GM18870 (cell line): ENCODE measurements around the gene KIR3DL2.
"Not testable (repeated sequence)": the region's sequence is repeated elsewhere in the genome, so short reads cannot be mapped to it uniquely, and the experiment has no call there.

Experiments used
- ATAC-seq: cut with Tn5 transposase; IDR thresholded peaks from one replicate; pipeline ENCODE4 v1.9.1; 2021; ENCODE audit warnings: moderate library complexity; ENCODE audit not compliant: unreplicated experiment

The KIR3DL2 gene

DNA sequence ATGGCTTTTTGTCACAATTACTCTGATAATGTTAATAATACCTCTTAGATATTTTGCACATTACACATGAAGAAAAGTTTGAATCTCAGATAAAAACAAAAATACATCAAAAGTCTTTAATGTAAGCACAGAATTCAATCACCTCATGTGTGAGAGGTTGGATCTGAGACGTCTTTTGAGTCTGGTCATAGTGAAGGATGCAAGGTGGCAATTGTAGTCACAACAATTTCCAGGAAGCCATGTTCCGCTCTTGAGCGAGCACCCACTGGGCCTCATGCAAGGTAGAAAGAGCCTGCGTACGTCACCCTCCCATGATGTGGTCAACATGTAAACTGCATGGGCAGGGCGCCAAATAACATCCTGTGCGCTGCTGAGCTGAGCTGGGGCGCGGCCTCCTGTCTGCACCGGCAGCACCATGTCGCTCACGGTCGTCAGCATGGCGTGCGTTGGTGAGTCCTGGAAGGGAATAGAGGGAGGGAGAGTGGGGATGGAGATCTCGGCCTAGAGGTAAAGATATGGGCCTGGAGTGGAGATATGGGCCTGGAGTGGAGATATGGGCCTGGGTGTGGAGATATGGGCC is at the start of gene KIR3DL2:
KIR3DL2 (plus strand) TSS at position 383 of the 580 bp plus-strand sequence; CDS start at position 416, 33 bp downstream.
- ATAC-seq = not testable (repeated sequence)

DNA sequence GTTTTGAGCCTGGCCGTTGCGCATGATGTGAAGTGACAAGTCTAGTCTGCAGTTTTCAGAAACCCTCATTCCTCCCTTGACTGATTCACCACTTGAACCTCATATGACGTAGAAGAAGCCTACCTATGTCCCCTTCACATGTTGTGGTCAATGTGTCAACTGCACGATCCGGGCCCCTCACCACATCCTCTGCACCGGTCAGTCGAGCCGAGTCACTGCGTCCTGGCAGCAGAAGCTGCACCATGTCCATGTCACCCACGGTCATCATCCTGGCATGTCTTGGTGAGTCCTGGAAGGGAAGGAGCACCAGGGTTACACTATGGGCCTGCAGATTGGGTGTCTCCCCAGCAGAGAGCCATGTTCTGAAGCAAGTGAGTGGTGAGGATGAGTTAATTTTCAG is 46.8 kb upstream of the KIR3DL2 start, which contains the start of gene KIR2DL4:
KIR2DL4 (plus strand) TSS at position 201 of the 400 bp plus-strand sequence; CDS start at position 243, 42 bp downstream.
- no peak for ATAC-seq

DNA sequence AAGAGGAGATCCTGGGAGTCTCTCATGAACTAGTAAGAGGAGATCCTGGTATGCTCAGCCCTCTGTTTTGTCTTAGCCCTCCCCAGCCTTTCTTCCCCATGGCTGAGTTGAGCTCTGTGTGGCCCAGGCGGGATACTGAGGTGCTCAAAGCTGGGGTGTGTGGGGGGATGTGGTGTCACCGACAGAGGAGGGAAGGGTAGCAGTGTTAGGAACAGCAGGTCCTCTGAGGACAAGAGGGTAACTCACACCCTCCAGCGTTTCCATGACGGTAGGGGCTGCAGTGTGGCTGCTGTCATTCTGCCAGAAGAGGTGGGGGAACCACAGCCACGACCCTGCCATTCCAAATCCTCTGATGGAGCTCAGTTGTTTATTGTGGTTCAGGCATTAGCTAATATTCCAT is 46.1 kb upstream of the KIR3DL2 start:
- no peak for ATAC-seq

DNA sequence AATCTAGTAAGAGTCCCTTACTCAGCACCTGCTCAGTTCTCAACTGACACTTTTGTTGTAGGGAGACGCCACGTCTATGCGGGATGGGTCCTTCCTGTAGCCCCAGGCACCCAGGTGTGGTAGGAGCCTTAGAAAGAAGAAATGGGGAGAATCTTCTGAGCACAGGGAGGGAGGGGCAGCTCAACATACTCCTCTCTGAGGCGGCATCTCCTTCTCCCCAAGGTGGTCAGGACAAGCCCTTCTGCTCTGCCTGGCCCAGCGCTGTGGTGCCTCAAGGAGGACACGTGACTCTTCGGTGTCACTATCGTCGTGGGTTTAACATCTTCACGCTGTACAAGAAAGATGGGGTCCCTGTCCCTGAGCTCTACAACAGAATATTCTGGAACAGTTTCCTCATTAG is 45.7 kb upstream of the KIR3DL2 start:
- ATAC-seq = no peak

DNA sequence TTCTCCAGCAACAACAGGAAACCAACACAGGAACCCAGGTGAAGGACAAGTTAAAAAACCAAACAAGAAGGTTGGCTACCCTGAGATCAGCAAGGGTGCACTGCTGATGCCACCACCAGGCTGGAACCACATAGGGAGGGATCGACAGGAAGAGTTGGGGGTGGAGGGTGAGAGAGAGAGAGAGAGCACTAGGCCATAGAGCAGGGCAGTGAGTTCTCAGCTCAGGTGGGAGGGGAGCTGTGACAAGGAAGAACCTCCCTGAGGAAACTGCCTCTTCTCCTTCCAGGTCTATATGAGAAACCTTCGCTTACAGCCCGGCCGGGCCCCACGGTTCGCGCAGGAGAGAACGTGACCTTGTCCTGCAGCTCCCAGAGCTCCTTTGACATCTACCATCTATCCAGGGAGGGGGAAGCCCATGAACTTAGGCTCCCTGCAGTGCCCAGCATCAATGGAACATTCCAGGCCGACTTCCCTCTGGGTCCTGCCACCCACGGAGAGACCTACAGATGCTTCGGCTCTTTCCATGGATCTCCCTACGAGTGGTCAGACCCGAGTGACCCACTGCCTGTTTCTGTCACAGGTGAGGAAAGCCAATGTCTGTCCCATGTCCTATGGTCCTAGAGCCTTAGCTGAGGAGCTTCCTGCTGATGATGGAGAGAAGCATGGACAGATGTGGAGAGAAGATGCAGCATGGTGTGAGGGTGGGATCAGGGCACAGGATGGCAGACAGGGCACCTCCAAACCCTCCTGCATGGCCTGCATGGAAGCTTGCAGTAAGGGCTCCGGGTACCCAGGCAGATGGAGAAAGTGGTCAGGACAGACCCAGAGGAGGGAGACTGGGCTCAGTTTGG is 44.4 kb upstream of the KIR3DL2 start:
- ATAC-seq = no peak

DNA sequence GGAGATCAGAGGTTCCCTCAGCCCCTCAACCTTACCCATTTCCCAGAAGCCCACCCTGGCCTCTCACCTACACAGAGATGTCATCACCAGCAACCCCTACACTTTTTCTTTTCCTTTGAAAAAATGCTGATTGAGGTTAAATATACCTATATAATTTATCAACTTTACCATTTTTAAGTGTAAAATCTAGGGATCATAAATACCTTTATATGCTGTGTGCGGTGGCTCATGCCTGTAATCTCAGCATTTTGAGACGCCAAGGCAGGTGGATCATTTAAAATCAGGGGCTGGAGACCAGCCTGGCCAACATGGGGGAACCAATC is 43.8 kb upstream of the KIR3DL2 start:
- ATAC-seq = no peak

DNA sequence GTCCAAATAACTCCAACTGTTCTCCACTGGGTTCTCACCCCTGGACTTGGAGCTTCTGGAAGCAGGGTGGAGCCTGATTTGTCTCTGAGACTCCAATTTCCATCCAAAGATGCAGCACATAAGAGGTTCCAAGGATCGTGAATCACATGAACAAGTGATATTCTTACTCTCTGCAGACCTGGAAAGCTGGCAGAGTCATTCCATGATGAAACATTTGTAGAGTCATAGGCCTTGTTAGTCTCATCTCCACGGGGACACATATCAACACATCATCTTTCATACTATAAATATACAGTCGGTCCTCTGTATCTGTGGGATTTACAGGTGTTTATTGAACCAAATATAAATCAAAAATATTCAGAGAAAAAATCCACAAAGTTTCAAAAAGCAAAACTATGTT is 35.7 kb upstream of the KIR3DL2 start:
- not testable (repeated sequence) for ATAC-seq

DNA sequence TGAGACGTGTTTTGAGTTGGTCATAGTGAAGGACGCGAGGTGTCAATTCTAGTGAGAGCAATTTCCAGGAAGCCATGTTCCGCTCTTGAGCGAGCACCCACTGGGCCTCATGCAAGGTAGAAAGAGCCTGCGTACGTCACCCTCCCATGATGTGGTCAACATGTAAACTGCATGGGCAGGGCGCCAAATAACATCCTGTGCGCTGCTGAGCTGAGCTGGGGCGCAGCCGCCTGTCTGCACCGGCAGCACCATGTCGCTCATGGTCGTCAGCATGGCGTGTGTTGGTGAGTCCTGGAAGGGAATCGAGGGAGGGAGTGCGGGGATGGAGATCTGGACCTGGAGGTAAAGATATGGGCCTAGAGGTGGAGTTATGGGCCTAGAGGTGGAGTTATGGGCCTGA is 34.0 kb upstream of the KIR3DL2 start, which contains the start of gene KIR3DL1:
KIR3DL1 (plus strand) TSS at position 218 of the 400 bp plus-strand sequence.
- not testable (repeated sequence) for ATAC-seq

DNA sequence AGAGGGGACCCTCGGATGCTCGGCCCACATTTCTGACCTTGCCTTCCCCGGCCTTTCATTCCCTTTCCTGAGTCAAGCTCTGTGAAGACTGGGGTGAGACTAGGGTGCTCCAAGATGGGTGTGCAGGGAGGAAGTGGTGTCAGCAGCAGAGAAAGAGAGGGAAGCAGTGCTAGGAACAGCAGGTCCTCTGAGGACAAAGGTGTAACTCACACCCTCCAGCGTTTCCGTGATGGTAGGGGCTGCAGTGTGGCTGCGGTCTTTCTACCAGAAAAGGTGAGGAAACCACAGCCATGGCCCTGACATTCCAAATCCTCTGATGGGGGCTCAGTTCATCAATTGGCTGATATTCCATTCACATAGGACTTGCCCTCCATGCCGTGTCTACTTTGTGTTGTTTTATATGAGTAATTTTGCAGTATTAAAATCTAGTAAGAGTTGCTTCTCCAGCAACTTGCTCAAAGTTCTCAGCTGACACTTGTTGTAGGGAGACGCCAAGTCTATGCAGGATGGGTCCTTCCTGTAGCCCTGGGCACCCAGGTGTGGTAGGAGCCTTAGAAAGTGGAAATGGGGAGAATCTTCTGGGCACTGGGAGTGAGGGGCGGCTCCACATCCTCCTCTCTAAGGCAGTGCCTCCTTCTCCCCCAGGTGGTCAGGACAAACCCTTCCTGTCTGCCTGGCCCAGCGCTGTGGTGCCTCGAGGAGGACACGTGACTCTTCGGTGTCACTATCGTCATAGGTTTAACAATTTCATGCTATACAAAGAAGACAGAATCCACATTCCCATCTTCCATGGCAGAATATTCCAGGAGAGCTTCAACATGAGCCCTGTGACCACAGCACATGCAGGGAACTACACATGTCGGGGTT is 32.3 kb upstream of the KIR3DL2 start:
- no peak for ATAC-seq

DNA sequence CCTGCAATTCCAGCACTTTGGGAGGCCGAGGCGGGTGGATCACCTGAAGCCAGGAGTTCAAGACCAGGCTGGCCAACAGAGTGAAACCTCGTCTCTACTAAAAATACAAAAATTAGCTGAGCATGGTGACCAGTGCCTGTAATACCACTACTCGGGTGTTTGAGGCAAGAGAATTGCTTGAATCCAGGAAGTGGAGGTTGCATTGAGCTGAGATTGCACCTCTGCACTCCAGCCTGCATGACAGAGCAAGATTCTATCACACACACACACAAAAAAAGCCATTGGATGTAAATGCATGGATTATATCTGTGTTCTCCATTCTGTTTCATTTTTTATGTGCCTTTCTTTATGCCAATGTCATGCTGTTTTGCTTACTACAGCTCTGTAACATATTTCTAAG is 25.8 kb upstream of the KIR3DL2 start:
- ATAC-seq = not testable (repeated sequence)

DNA sequence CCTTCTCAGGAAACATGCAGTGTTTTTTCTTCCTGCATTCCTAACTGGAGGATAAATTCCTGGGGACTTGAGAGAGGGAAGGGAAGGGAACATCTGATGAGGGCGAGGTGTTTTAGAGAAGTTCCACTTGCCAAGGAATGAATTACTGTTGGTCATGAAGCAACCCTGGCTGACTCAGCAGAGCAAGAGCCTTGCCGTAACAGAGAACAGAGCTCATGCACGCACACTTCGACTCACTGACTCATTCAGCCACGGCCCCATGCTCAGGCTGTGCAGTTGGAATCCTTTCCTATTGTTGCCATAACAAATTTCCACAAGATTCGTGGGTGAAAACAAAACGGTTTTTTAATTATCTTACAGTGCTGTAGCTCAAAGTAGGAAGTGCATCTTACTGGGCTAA is 24.9 kb upstream of the KIR3DL2 start:
- ATAC-seq = not testable (repeated sequence)

DNA sequence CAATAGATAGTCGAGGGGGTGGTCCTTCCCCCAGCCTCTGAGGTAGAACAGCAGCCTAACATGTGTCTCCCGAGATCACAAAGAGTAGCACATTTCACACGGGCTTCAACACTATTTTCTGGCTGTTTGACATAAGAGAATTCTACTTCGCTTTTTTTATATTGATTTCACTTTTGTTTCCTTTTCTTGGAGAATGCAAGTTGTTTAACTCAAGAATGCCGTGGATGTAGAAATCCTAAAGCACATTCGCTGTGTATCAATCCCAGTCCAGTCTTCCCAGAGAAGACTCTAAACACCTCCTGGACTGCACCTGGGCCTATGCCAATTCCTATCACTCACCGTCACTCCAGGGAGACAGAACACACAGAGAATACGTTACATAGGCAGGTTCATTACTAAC is 22.2 kb upstream of the KIR3DL2 start:
- ATAC-seq = not testable (repeated sequence)

DNA sequence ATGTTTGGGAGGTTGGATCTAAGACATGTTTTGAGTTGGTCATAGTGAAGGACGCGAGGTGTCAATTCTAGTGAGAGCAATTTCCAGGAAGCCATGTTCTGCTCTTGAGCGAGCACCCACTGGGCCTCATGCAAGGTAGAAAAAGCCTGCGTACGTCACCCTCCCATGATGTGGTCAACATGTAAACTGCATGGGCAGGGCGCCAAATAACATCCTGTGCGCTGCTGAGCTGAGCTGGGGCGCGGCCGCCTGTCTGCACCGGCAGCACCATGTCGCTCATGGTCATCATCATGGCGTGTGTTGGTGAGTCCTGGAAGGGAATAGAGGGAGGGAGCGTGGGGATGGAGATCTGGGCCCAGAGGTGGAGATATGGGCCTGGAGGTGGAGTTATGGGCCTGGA is 17.7 kb upstream of the KIR3DL2 start, which contains the start of gene KIR2DS4:
KIR2DS4 (plus strand) TSS at position 181 of the 400 bp plus-strand sequence.
- ATAC-seq = not testable (repeated sequence)

DNA sequence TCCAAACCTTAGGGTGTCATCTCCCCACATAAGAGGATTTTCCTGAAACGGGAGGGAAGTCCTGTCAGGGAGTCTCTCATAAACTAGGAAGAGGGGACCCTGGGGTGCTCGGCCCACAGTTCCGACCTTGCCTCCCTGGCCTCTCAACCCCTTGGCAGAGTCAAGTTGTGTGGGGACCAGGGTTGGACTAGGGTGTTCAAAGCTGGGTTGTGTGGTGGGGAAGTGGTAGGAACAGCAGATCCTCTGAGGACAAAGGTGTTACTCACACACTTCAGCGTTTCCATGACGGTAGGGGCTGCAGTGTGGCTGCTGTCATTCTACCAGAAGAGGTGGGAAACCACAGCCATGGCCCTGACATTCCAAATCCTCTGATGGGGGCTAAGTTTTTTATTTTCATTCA is 15.1 kb upstream of the KIR3DL2 start:
- ATAC-seq = not testable (repeated sequence)

DNA sequence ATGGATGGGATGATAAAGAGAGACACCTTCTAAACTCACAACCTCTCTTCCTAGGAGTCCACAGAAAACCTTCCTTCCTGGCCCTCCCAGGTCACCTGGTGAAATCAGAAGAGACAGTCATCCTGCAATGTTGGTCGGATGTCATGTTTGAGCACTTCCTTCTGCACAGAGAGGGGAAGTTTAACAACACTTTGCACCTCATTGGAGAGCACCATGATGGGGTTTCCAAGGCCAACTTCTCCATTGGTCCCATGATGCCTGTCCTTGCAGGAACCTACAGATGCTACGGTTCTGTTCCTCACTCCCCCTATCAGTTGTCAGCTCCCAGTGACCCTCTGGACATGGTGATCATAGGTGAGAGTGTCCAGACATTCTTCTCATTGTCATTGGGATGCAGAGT is 12.7 kb upstream of the KIR3DL2 start:
- not testable (repeated sequence) for ATAC-seq

DNA sequence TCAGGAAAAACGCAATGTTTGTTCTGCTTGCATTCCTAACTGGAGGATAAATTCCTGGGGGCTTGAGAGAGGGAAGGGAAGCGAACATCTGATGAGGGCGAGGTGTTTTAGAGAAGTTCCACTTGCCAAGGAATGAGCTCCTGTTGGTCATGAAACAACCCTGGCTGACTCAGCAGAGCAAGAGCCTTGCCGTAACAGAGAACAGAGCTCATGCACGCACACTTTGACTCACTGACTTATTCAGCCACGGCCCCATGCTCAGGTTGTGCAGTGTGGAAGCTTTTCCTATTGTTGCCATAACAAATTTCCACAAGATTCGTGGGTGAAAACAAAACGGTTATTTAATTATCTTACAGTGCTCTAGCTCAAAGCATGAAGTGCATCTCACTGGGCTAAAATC is 7.1 kb upstream of the KIR3DL2 start:
- not testable (repeated sequence) for ATAC-seq

DNA sequence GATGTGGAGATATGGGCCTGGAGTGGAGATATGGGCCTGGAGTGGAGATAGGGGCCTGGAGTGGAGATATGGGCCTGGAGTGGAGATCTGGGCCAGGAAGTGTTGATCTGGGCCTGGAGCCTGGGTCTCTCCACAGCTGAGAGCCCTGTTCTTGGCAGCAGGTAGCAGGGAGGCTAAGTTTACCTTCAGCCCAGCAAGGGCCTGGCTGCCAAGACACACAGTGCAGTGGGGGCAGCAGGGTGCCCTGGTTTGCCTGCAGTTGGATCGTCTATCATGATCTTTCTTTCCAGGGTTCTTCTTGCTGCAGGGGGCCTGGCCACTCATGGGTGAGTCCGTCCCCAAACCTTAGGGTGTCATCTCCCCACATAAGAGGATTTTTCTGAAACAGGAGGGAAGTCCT is 687 bp downstream of the KIR3DL2 start:
- ATAC-seq = no peak

DNA sequence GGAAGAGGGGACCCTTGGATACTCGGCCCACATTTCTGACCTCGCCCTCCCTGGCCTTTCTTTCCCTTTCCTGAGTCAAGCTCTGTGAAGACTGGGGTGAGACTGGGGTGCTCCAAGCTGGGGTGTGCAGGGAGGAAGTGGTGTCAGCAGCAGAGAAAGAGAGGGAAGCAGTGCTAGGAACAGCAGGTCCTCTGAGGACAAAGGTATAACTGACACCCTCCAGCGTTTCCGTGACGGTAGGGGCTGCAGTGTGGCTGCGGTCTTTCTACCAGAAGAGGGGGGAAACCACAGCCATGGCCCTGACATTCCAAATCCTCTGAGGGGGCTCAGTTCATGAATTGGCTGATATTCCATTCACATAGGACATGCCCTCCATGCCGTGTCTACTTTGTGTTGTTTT is 1.1 kb downstream of the KIR3DL2 start:
- ATAC-seq = no peak

DNA sequence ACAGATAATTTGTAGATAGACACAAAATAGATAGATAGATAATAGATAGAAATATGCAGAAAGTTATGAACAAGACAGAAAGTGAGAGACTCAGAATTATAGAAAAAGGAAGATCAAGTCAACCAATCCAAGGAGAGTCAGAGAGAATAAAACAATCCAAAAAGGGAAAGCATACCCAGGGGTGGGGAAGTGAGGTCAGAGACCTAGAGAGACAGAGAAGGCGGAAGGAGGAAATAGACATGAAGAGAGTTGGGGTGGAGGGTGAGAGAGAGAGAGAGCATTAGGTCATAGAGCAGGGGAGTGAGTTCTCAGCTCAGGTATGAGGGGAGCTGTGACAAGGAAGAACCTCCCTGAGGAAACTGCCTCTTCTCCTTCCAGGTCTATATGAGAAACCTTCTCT is 5.0 kb downstream of the KIR3DL2 start:
- not testable (repeated sequence) for ATAC-seq

DNA sequence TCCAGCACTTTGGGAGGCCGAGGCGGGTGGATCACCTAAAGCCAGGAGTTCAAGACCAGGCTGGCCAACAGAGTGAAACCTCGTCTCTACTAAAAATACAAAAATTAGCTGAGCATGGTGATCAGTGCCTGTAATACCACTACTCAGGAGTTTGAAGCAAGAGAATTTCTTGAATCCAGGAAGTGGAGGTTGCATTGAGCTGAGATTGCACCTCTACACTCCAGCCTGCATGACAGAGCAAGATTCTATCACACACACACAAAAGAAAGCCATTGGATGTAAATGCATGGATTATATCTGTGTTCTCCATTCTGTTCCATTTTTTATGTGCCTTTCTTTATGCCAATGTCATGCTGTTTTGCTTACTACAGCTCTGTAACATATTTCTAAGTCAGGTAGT is 8.2 kb downstream of the KIR3DL2 start:
- ATAC-seq = not testable (repeated sequence)

DNA sequence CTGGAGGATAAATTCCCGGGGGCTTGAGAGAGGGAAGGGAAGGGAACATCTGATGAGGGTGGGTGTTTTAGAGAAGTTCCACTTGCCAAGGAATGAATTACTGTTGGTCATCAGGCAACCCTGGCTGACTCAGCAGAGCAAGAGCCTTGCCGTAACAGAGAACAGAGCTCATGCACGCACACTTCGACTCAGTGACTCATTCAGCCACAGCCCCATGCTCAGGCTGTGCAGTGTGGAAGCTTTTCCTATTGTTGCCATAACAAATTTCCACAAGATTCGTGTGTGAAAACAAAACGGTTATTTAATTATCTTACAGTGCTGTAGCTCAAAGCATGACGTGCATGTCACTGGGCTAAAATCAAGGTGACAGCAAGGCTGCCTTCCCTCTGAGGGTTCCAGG is 9.2 kb downstream of the KIR3DL2 start:
- ATAC-seq = not testable (repeated sequence)
